SK-N-MC (cell line): ENCODE data around the gene RBMS1.

Experiments used
- EZH2 ChIP-seq: fragments of 200-600 bp; sonication (generic); IDR thresholded peaks from one replicate; pipeline ENCODE4 v1.6.1; 2017; ENCODE audit warnings: antibody characterized with exemption
- FOXP2 ChIP-seq: optimal IDR thresholded peaks from 2 replicates; pipeline ENCODE3; 2011; ENCODE audit warnings: mild to moderate bottlenecking, moderate library complexity; ENCODE audit not compliant: insufficient read depth; ENCODE audit errors: extremely low read length, control extremely low read depth
- POLR2AphosphoS5 ChIP-seq: IDR thresholded peaks from 2 replicates; pipeline ENCODE4 v1.6.1; 2012; ENCODE audit warnings: mild to moderate bottlenecking, low read depth, low read length, borderline replicate concordance

- TF ChIP-seq POLR2AphosphoS5 (no peak), EZH2 (no peak), FOXP2 (no peak)
These were observed 237.1 kb downstream of the RBMS1 start for GRCh38 chr2:160256507-160256906.
